ENCODE data around the gene TSC2. TPM values are rescaled to one million over a fixed set of nuclear protein-coding genes. Genes with fewer than 3 reads are reported as not detected.

TSC2 gene
- total RNA-seq, 2 experiments from 2014 or later: 87.9 to 97.4 TPM

GRCh38 chr16:2003827-2004641, 43.8 kb upstream of the TSC2 start:
- peaks cover 35% of the 10 kb centered on the region for H3K4me1 Mint-ChIP-seq (ENCODE audit: low read depth)
- H3K4me3 Mint-ChIP-seq: no peak overlapping the region
- H3K9me3 Mint-ChIP-seq (ENCODE audit: insufficient read depth): no peaks in the 10 kb centered on the region
- ChIA-PET CTCF (interaction anchor here (0.6 to 3.1 kb wide), 25 partner anchors 8 to 177 kb away, joined by 3 to 41 read pairs (median 5); partner anchors contain the start of genes FAHD1, GFER, HAGH and MSRB1), POLR2A (interaction anchor here (0.6 to 1.4 kb wide), 5 partner anchors 39 to 970 kb away, joined by 3 to 6 read pairs (median 3); partner anchors contain the start of genes RPS2 and TRAF7)
- peak; percentile 92 for ATAC-seq
- peak; percentile 91 for DNase-seq
- no peaks in the 10 kb centered on the region for H3K27me3 Mint-ChIP-seq (ENCODE audit: low read depth)
- H3K36me3 Mint-ChIP-seq (ENCODE audit: low read depth): peaks cover 37% of the 10 kb centered on the region
- H3K27ac Mint-ChIP-seq: no peak overlapping the region

- H3K36me3 Mint-ChIP-seq (ENCODE audit: low read depth): peaks cover 37% of the 10 kb centered on the region
- no peak overlapping the region for H3K4me3 Mint-ChIP-seq
- ChIA-PET CTCF (interaction anchor here (0.9 to 3.1 kb wide), 11 partner anchors 9 to 157 kb away, joined by 3 to 41 read pairs (median 10); partner anchors contain the start of genes NOXO1, PKD1, TBL3 and TRAF7), POLR2A (interaction anchor here (0.5 to 1.4 kb wide), 3 partner anchors 34 to 150 kb away, joined by 3 to 6 read pairs (median 5); partner anchors contain the start of genes RPS2 and TRAF7)
- H3K27ac Mint-ChIP-seq: no peak overlapping the region
- DNase-seq (no peak), ATAC-seq (no peak)
- peaks cover 35% of the 10 kb centered on the region for H3K4me1 Mint-ChIP-seq (ENCODE audit: low read depth)
- no peaks in the 10 kb centered on the region for H3K27me3 Mint-ChIP-seq (ENCODE audit: low read depth)
- H3K9me3 Mint-ChIP-seq (ENCODE audit: insufficient read depth): no peaks in the 10 kb centered on the region
These were observed 42.8 kb upstream of the TSC2 start for GRCh38 chr16:2004795-2005517.

GRCh38 chr16:2005646-2006045, 42.1 kb upstream of the TSC2 start:
- no peaks in the 10 kb centered on the region for H3K27me3 Mint-ChIP-seq (ENCODE audit: low read depth)
- POLR2A ChIA-PET: interaction anchor here (0.5 kb wide), 1 partner anchor 35 kb away, joined by 3 read pairs; no protein-coding TSS in a partner anchor
- no peak for DNase-seq
- peaks cover 37% of the 10 kb centered on the region for H3K36me3 Mint-ChIP-seq (ENCODE audit: low read depth)
- H3K9me3 Mint-ChIP-seq (ENCODE audit: insufficient read depth): no peaks in the 10 kb centered on the region
- H3K4me1 Mint-ChIP-seq (ENCODE audit: low read depth): peaks cover 41% of the 10 kb centered on the region
- peak overlapping the region; percentile 74 for H3K27ac Mint-ChIP-seq
- no peak for ATAC-seq
- no peak overlapping the region for H3K4me3 Mint-ChIP-seq
- CTCF ChIA-PET: interaction anchor here (2.3 kb wide), 1 partner anchor 134 kb away, joined by 41 read pairs; no protein-coding TSS in a partner anchor

- Mint-ChIP-seq H3K4me3 (peak overlapping the region; percentile 10), H3K27ac (peak overlapping the region; percentile 74), H3K27me3 (ENCODE audit: low read depth) (no peaks in the 10 kb centered on the region), H3K9me3 (ENCODE audit: insufficient read depth) (no peaks in the 10 kb centered on the region), H3K4me1 (ENCODE audit: low read depth) (peaks cover 41% of the 10 kb centered on the region), H3K36me3 (ENCODE audit: low read depth) (peaks cover 32% of the 10 kb centered on the region)
- POLR2A ChIA-PET: no interaction called here
- CTCF ChIA-PET: no interaction called here
- ATAC-seq (no peak), DNase-seq (no peak)
These were observed 41.5 kb upstream of the TSC2 start for GRCh38 chr16:2006317-2006716.

- Mint-ChIP-seq H3K9me3 (ENCODE audit: insufficient read depth) (no peaks in the 10 kb centered on the region), H3K27ac (peak overlapping the region; percentile 88), H3K4me1 (ENCODE audit: low read depth) (peaks cover 41% of the 10 kb centered on the region), H3K4me3 (peak overlapping the region; percentile 84), H3K36me3 (ENCODE audit: low read depth) (peaks cover 29% of the 10 kb centered on the region), H3K27me3 (ENCODE audit: low read depth) (no peaks in the 10 kb centered on the region)
- no peak for ATAC-seq
- POLR2A ChIA-PET: interaction anchor here (2.2 kb wide), 1 partner anchor 40 kb away, joined by 5 read pairs; the partner anchor contains the start of genes NTHL1 and TSC2
- CTCF ChIA-PET: interaction anchor here (0.7 to 2.5 kb wide), 6 partner anchors 9 to 148 kb away, joined by 3 to 12 read pairs (median 4); no protein-coding TSS in a partner anchor
- no peak for DNase-seq
These were observed 40.5 kb upstream of the TSC2 start for GRCh38 chr16:2007081-2007836.

- peaks cover 41% of the 10 kb centered on the region for H3K4me1 Mint-ChIP-seq (ENCODE audit: low read depth)
- POLR2A ChIA-PET: interaction anchor here (1.1 to 2.2 kb wide), 3 partner anchors 40 to 198 kb away, joined by 3 to 16 read pairs (median 5); partner anchors contain the start of genes NTHL1, TRAF7 and TSC2
- H3K27ac Mint-ChIP-seq: peak overlapping the region; percentile 88
- peaks cover 26% of the 10 kb centered on the region for H3K36me3 Mint-ChIP-seq (ENCODE audit: low read depth)
- CTCF ChIA-PET: interaction anchor here (0.7 to 2.5 kb wide), 6 partner anchors 8 to 147 kb away, joined by 3 to 12 read pairs (median 4); no protein-coding TSS in a partner anchor
- ATAC-seq: no peak
- peak; percentile 47 for DNase-seq
- H3K4me3 Mint-ChIP-seq: peak overlapping the region; percentile 84
- H3K9me3 Mint-ChIP-seq (ENCODE audit: insufficient read depth): no peaks in the 10 kb centered on the region
- no peaks in the 10 kb centered on the region for H3K27me3 Mint-ChIP-seq (ENCODE audit: low read depth)
These were observed 39.7 kb upstream of the TSC2 start for GRCh38 chr16:2008009-2008526.

GRCh38 chr16:2008631-2009163, 39.1 kb upstream of the TSC2 start:
- peak; percentile 59 for DNase-seq
- H3K4me3 Mint-ChIP-seq: peak overlapping the region; percentile 84
- POLR2A ChIA-PET: interaction anchor here (0.6 to 2.2 kb wide), 7 partner anchors 16 to 198 kb away, joined by 3 to 16 read pairs (median 4); partner anchors contain the start of genes NTHL1, TRAF7 and TSC2
- CTCF ChIA-PET: interaction anchor here (0.7 to 2.5 kb wide), 6 partner anchors 8 to 143 kb away, joined by 3 to 12 read pairs (median 4); no protein-coding TSS in a partner anchor
- no peaks in the 10 kb centered on the region for H3K27me3 Mint-ChIP-seq (ENCODE audit: low read depth)
- peaks cover 26% of the 10 kb centered on the region for H3K36me3 Mint-ChIP-seq (ENCODE audit: low read depth)
- peaks cover 41% of the 10 kb centered on the region for H3K4me1 Mint-ChIP-seq (ENCODE audit: low read depth)
- ATAC-seq: peak; percentile 7
- no peaks in the 10 kb centered on the region for H3K9me3 Mint-ChIP-seq (ENCODE audit: insufficient read depth)
- H3K27ac Mint-ChIP-seq: peak overlapping the region; percentile 88

GRCh38 chr16:2009164-2009711, 38.5 kb upstream of the TSC2 start:
- ATAC-seq (peak; percentile 59), DNase-seq (peak; percentile 33)
- H3K4me1 Mint-ChIP-seq (ENCODE audit: low read depth): peaks cover 37% of the 10 kb centered on the region

GRCh38 chr16:2009791-2010510, 37.8 kb upstream of the TSC2 start, which contains the start of gene ZNF598:
TSS of gene ZNF598 (minus strand) at chr16:2009821.
- POLR2A ChIA-PET: interaction anchor here (1.2 kb wide), 1 partner anchor 17 kb away, joined by 4 read pairs; no protein-coding TSS in a partner anchor
- Mint-ChIP-seq H3K27me3 (ENCODE audit: low read depth) (no peaks in the 10 kb centered on the region), H3K27ac (peak within 1 kb of the TSS; percentile 90), H3K9me3 (ENCODE audit: insufficient read depth) (no peaks in the 10 kb centered on the region), H3K4me1 (ENCODE audit: low read depth) (peaks cover 35% of the 10 kb centered on the region), H3K4me3 (peak within 1 kb of the TSS; percentile 84), H3K36me3 (ENCODE audit: low read depth) (peaks cover 24% of the 10 kb centered on the region)
- peak; percentile 92 for ATAC-seq
- DNase-seq: peak; percentile 83
- CTCF ChIA-PET: no interaction called here

More at GRCh38 chr16:2009164-2009711, 38.5 kb upstream of the TSC2 start:
- H3K27me3 Mint-ChIP-seq (ENCODE audit: low read depth): no peaks in the 10 kb centered on the region
- H3K9me3 Mint-ChIP-seq (ENCODE audit: insufficient read depth): no peaks in the 10 kb centered on the region
- ChIA-PET CTCF (interaction anchor here (0.7 to 2.5 kb wide), 3 partner anchors 13 to 142 kb away, joined by 3 to 12 read pairs (median 3); no protein-coding TSS in a partner anchor), POLR2A (interaction anchor here (0.6 to 2.2 kb wide), 7 partner anchors 16 to 197 kb away, joined by 3 to 16 read pairs (median 4); partner anchors contain the start of genes NTHL1, TRAF7 and TSC2)
- H3K36me3 Mint-ChIP-seq (ENCODE audit: low read depth): peaks cover 26% of the 10 kb centered on the region
- peak overlapping the region; percentile 84 for H3K4me3 Mint-ChIP-seq
- peak overlapping the region; percentile 88 for H3K27ac Mint-ChIP-seq
